NCI-H526 treated with DMSO at 0.1 percent for 48 hours (cell line): ENCODE data around the gene PIGS.

ENCODE experiments used
- DNase-seq: peaks from one replicate; lab custom pipeline; 2025; lab: John Stamatoyannopoulos, UW

The PIGS gene

DNA sequence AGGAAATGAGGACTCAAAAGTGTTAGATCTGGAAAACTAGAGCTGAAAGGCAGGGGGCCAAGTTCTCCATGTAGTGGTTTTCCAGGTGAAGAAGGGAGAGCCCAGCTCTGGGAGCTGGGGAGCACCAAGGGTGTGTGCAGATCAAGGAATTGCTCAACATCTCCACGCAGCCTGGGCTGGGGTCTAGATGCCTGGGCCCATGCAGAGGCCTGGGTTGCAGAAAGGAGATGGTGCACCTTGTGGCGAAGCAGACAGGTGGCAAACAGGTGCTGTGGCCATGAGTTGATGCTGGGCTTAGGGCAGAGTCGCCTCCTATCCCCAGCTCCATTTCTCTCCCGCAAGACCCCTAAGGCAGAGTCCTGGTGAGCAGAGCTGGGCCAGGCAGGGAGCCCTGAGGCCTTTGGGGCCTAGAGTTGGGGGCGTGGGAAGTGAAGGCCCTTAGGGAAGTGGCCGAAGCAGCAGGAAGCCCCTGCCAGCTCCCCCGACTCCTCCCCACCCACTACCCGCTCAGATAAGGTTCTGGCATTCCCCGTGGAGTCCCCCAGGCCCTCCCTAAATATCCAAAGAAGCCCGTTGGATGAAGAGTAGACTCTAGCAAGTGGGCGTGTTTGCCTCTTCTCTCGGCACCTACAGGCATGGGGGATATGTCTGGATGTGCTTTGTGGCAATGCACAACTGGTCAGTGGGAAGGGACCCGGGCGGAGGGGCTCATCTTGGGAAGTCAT lies 64.4 kb downstream of the PIGS start:
- no peak for DNase-seq

DNA sequence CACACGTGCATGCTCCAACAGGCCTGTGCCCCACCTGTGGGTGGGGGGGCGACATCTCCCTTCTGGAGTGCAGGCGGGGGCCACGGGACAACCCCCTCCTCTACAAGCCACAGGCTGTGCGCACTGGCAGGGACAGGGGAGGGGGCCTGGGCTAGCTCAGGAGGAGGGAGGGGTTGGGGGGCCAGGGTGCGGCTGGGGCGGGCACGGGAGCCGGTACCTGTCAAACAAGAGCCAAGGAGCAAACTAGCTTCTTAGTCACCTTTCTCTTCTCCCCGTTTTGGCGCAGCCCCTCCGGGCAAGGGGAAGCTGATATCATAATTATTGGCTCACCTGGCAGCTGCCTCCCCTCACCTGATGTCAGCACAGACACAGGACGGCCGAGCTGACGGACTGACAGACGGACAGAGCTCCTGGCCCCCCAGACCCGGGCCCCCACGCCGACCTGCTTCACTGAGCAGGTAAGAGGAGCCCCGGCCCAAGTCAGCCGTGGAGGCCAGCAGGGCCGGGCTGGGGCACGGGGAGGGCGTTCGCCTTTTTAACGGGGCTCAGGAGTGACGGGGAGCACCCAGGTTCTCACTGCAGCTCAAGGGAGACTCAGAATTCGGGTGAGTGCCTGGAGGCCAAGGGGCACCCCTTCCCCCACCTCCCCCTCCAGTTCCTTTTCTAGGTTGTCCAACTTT lies 65.2 kb downstream of the PIGS start, which contains the start of gene FOXN1:
FOXN1 (plus strand) TSS at position 363 of the 680 bp plus-strand sequence. CDS start 17,622 bp downstream, outside the sequence.
- DNase-seq = no peak

DNA sequence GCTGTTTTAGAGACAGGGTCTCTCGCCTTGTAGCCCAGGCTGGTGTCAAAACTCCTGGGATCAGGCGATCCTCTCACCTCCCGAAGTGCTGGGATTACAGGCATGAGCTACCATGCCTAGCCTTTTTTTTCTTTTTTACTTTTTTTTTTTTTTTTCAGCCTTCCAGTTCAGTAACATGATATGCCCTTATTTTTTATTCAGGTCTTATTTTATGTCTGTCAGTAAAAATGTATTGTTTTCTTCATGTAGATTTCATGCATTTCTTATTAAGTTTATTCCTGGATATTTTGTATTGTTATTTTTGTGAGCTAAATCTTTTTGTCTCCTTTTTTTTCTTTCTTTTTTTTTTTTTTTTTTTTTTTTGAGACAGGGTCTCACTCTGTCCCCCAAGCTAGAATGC lies 67.9 kb downstream of the PIGS start:
- DNase-seq = no peak
